ENCODE results near the gene ZNF44.
"Not testable (repeated sequence)": the region's sequence is repeated elsewhere in the genome, so short reads cannot be mapped to it uniquely, and the experiment has no call there.

Gene ZNF44

DNA sequence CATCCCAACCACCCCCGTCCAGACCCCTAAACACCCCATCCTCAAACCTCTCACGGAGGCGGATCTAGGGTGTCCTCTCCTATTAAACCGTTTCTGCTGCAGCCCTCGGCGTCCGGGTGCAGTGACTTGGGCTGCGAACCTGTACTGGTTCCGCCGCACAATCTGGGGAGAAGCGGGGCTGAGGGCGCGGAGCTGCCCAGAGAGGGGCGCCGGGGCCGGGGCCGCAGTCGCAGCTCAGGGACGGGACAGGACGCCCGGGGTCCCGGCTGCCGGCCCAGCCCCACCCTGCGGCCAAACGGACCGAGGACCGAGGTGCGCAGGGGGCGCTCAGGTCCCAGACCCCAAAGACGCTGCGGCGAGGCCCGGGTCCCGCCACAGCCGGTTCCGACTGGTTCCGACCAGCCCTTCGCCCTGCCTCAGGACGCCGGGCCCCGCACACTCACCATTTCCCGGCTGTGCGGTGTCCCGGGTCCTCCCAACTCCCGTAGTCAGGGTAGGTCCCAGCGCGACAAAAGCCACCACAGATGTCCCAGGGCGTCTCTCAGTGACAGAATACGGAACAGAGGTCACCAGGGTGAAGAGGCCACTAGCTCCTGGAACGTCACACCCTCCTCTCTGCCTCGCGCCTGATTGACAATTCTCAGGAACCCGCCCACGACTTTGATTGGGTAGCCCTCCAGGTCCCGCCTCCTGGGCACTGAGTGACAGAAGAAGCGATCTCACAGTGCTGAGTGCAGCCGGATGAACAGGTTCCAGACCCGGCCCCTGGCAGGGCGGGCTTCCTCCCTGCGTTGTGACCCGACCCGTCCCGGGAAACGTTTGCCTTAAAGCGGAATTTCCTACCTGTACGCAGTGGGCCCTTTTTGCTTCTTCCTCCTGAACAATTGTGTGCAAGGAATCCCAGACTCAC is at the start of gene ZNF44:
TSS of gene ZNF44 (minus strand) at position 635 of the 910 bp plus-strand sequence. CDS start at position 446, 189 bp downstream.
- peak; percentile 95 for DNase-seq

DNA sequence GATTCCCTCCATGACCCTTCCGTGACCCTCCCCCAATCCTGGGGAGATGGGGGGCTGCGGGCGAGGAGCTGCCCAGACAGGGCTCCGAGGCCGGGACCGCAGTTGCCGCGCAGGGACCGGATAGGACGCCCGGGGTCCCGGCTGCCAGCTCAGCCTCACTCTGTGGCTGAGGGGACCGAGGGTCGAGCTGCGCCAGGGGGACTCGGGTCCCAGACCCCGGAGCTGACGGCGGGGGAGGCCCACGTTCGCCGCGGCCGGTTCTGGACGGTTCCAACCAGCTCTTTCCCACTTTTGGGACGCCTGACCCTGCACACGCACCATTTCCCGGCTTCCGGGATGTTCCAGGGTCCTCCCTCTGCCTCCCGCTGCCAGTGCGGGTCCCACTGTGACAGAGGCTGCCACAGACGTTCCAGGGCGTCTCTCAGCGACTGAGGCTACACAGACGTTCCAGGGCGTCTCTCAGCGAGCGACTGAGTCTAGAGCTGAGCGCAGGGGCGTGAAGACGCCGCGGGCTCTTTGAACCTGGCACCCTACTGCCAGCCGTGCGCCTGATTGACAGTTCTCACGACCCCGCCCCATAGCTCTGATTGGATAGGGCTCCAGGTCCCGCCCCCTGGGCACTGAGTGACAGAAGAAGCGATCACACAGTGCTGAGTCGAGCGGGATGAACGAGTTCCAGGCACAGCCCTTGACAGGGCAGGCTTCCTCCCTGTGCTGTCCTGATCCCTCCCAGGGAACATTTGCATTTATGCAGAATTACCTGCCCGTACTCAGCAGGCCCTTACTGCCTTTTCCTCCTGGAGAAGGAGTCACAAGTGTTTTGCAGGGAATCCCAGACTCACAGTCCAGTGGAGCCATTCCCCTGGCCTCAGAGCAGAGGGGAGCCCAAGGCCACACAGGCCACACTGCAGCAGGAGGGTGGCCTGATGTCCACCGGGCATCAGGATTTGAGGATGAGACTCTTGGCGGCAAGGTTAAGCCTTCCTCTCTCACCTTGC is 38.8 kb upstream of the ZNF44 start, which contains the start of gene ZNF563:
TSS of gene ZNF563 (minus strand) at position 472 of the 998 bp plus-strand sequence. CDS start at position 321, 151 bp downstream.
- peak; percentile 96 for DNase-seq

DNA sequence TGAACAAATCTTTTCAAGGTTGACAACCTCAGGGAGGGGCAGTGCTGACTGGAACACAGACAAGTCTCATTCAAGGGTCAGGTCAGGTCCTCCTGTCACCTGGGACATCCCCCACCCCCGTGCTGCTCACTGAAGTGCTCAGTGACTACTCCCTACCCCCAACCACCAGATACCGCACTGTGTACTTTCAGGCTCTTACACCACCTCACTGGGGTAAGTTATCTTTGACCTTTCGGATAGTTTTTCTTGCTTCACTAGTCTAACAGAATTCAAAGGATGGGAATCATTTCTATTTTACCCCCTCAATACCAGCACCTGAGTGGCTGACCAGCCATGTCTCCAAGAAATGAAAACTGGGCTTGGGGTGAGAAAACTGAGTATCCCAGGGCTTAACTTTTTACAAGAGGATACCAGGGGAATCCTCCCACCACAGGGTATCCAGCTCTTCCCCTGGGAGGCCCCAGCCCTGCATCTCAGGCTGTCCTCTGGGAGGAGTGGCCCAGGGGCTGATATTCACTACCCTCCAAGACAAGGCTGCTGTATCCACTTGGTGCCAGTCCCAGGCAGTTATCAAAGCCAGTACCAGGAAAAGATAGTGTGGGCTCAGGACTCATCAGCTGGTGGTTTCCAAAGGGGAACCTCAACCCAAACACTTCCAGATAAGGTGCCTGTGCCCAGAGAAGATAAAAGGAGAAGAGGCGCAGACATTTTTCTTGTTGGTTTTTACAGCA is 36.7 kb upstream of the ZNF44 start:
- peak; percentile 71 for DNase-seq

DNA sequence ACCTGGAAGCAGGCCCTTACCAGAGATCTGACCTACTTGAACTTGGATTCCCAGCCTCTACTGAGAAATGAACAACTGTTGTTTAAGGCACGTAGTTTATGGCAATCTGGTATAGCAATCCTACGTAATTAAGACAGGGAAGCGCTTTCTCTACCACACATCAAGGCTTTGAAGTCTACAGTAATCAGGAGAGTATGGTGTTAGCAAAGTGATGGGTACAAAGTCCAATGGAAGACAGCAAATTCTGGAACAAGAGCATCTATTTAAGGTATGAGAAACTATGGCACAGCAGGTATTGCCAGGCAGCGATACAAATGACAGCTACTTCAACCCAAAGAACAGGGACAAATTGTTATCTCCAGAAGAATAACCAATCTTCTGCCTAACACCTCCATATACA is 35.7 kb upstream of the ZNF44 start:
- no peak for DNase-seq

DNA sequence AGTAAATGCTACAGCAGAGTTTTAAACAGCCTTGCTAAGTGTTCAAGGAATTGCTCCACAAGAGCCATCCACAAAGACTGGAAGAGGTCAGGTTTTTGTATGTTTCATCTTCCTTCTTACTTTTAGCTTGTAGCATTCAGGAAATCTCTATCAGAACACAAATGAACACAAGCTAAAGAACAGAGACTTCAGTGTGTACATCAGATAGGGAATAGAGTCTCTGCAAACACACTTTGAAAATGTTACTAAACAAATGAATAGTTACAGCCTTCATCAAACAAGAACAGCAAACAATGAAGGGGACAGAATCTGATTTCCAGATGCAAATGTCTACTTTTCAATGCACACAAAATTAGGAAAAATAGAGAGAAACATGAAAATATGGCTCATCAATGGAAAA is 31.0 kb upstream of the ZNF44 start:
- DNase-seq = no peak

DNA sequence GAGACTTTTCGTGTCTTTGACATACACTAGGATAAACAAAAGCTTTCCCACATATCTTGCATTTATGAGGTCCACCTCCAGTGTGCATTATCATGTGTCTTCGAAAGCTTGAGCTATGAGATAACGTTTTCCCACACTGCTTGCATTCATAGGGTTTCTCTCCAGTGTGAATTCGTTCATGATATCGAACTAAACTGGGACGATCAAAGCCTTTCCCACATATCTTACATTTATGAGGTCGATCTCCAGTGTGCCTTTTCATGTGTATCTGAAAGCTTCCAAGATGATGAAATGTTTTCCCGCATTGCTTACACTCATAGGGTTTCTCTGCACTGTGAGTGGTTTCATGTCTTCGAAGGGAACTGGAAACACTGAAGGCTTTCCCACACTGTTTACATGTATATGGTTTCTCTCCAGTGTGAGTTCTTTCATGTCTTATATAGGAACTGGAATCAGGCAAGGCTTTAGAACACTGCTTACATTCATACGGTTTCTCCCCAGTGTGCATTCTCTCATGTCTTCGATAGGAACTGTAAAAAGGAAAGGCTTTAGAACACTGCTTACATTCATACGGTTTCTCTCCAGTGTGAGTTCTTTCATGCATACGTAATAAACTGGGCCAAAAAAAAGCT is 24.2 kb upstream of the ZNF44 start:
- DNase-seq = no peak

DNA sequence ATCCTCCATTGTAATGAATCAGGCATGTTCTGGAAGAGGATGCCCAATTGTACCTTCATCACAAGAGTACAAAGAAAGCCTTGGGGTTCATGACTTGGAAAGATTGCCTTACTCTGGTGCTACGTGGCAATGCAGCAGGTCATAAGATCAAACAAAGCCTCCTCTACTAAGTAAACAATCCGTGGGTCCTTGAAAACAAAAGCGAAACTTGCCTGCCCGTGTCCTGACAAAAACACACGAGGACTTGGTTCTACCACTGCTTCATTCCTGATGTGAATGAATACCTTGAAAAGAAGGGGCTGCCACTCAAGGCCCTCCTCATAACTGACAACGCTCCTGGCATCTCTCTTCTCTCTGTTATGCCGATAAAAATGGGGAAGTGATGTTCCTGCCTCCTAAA is 19.9 kb upstream of the ZNF44 start:
- DNase-seq = no peak

DNA sequence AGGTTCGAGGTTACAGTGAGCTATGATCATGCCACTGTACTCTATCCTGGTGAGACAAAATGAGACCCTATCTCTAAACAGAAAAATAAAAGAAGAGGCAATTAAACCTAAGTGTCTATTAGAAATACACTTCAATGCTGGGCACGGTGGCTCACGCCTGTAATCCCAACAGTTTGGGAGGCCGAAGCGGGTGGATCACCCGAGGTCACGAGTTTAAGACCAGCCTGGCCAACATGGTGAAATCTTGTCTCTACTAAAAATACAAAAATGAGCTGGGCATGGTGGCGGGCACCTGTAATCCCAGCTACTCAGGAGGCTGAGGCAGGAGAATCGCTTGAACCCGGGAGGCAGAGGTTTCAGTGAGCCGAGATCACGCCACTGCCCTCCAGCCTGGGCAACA is 14.2 kb upstream of the ZNF44 start:
- DNase-seq = not testable (repeated sequence)

DNA sequence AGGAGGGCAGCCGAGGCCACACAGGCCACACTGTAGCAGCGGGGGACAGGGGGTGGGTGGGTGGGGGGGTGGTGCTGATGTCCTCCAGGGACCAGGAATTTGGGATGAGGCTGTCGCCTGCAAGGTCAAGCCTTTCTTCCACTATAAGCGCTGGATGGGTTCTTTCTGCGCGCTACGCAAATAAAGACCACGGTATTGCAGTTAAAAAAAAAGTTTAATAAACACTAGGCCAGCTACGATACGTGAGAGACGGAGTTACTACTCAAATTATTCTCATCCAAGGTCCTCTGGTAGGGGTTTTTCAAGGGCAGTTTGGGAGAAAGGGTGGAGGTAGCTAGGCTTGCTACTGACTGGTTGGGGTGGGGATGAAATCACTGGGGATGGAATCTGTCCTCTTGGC is 508 bp upstream of the ZNF44 start:
- DNase-seq = no peak

DNA sequence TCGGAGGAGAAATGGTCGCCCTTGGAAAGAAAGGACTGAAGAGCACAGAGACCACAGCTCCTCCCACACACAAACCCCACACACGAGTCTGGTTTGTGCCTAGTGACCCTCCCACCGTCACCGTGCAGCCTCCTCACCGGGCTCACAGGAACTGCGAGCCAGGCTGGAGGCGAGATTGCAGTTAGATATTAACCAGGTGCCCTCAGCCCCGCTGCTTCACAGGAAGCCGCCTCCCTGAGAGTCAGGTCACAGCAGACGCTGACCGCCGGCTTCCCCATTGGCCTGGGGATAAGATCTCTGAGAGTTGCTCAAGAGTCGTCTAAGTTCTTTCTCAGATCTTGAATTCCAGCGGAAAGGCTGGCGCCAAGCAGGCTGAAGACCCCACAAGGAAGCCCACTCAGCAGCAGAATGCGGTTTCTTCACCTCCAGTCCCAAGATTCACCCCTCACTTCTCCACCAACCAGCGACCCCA is 870 bp downstream of the ZNF44 start:
- peak; percentile 58 for DNase-seq

DNA sequence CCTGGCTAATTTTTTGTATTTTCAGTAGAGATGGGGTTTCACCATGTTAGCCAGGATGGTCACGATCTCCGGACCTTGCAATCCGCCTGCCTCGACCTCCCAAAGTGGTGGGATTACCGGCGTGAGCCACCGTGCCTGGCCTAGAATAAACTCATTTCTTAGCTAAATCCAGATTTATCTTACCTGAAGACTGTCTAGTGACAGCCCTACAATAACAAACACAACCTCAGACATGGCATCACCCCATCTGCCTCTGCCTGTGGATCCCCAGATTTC is 5.0 kb downstream of the ZNF44 start:
- DNase-seq = no peak

DNA sequence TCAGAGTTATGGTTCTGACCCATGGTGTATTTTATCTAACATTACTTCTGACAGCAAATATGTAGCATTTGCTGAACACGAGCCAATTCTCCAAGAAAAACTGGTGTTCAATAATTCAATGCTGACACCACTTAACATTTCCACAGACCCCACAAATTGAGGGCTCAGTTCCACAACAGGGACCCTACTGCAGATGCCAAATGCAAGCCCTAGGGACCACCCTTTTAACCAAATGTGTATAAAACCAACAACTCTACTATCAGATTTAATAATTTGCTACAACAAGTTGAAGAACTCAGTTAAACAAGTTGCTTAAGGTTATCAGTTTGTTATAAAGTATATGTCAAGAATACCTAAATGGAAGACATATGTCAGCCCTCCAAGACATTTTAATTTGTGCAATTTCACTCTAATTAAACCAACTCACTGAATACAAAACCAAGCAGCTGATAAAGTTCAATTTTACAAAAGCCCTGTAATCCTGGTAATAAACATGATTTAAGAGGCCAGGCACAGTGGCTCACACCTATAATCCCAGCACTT is 6.7 kb downstream of the ZNF44 start:
- DNase-seq = no peak

DNA sequence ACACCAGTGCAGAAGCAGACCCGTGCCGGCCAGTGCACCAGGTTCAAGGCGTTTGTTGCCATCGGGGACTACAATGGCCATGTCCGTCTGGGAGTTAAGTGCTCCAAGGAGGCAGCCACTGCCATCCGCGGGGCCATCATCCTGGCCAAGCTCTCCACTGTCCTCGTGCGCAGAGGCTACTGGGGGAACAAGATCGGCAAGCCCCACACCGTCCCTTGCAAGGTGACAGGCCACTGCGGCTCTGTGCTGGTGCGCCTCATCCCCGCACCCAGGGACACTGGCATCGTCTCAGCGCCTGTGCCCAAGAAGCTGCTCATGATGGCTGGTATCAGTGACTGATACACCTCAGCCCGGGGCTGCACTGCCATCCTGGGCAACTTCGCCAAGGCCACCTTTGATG is 10.1 kb downstream of the ZNF44 start:
- no peak for DNase-seq

DNA sequence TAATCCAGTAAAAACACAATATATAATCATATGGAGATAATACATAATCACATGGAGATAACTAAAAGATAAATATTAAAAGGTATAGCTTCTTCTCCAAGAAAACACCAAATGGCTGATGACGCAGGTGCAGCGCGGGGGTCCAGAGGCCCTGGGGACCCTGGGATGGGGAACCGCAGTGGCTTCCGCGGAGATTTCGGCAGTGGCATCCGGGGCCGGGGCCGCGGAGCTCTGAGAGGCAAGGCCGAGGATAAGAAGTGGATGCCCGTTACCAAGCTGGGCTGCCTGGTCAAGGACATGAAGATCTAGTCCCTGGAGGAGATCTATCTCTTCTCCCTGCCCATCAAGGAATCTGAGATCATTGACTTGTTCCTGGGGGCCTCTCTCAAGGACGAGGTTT is 10.5 kb downstream of the ZNF44 start:
- DNase-seq = no peak

DNA sequence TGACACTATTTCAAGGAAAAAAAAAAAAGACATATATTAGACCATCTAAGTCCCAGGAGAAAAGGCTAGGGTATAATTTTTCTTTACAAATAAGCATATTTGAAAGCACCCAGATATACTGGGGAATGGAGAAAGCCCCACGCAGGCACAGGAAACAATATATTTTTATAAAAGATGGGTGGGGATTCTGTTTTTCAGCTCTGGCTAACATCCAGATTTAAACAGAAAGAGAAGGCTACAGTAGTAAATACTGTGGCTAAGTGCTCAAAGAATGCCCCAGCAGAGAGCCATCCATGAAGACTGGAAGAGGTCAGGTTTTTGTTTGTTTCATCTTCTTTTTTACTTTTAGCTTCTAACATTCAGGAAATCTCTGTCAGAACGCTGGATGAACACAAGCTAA is 16.0 kb downstream of the ZNF44 start:
- no peak for DNase-seq

DNA sequence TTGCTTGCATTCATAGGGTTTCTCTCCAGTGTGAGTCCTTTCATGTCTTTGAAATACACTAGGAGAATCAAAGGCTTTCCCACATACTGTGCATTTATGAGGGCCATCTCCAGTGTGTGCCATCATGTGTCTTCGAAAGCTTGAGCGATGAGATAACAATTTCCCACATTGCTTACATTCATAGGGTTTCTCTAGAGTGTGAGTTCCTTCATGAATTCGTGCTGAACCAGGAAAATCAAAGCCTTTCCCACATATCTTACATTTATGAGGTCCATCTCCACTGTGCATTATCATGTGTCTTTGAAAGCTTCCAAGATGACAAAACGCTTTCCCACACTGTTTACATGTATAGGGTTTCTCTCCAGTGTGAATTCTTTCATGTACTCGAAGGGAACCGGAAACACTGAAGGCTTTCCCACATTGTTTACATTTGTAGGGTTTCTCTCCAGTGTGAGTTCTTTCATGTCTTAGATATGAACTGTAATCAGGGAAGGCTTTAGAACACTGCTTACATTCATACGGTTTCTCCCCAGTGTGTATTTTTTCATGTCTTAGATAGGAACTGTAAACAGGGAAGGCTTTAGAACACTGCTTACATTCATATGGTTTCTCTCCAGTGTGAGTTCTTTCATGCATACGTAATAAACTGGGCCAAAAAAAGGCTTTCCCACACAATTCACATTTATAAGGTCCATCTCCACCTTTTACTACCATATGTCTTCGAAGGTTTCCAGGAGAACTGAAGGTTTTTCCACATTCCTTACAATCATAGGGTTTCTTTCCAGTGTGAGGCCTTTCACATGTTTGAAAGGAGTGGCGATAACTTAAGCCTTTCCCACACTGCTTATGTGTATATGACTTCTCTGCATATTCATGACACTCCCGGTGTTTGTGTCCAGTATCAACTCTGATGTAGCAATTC is 21.4 kb downstream of the ZNF44 start:
- DNase-seq = no peak

DNA sequence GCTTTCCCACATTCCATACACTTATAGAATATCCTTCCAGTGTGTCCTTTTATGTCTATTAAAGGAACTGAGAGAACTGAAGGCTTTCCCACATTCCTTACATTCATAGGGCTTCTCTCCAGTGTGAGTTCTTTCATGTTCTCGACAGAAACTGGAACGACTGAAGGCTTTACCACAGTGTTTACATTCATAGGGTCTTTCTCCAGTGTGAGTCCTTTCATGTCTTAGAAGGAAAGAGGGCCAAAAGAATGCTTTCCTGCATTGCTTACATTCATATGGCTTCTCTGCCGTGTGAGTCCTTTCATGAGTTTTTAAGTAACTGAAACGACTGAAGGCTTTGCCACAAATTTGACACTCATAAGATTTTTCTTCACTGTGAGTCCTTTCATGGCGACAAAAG is 22.3 kb downstream of the ZNF44 start:
- no peak for DNase-seq

DNA sequence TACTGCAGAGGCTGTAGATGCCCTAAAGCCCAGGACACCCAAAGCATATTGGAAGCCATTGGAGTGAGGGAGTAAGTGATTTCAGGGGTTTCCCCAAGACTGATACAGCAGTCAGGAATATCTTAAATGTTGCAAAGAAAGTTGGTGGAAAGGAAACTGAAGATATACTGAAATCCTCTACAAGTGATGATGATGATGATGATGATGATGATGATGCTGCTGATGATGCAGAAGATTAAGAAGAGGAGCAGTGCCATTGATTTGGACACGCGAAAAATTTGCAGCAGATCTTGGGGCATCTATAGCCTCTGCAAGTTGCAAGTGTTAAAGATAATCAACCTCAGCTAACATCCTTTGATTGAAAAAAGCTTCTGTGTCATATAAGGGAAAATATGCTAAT is 23.8 kb downstream of the ZNF44 start:
- DNase-seq = no peak

DNA sequence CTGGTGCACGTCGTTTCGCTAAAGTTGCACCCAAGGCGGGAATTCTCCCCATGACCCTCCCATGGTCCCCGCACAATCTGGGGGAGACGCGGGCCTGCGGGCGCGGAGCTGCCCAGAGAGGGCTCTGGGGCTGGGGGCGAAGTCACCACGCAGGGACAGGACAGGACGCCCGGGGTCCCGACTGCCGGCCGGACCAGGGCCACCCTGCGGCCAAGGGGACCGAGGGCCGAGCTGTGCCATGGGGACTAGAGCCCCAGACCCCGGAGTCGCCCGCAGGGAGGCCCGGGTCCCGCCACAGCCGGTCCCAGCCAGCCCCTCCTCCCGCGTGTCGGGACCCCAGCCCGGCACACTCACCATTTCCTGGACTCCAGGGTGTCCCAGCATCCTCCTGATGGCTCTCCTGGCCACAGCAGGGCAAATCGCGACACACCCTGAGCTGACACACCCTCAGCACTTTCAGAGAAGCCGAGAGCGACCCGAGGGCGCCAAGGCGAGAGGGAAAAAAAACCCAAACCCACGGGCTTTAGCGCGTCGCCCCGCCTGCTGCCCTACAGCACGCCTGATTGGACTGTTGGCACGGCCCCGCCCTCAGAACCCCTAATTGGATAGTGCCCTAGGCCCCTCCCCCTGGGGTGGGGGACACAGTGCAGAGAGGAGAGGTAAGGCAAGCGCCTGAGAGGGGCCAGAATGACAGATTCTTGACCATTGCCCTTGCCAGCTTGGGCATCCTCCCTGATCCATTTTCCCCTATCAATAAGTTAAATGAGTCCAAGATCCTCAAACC is 28.6 kb downstream of the ZNF44 start:
- DNase-seq = no peak

DNA sequence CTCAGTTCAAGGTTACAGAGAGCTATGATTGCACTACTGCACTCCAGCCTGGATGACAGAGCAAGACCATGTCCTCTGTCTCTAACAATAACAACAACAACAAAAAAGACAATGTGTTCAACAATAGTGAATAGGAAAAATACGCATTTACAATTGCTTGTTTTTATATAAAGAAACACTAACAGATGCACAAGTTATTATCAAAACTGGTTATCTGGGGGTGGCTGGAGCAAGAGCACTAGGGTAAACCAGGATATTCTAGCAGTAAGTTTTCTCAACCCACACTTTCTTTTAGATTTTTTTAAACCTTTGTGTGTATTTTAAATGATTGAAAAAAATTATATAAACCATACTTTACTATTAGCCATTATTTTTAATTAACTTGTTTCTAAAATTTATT is 33.1 kb downstream of the ZNF44 start:
- DNase-seq = no peak
